ENCODE data around the gene CSGALNACT2. TPM values are rescaled to one million over a fixed set of nuclear protein-coding genes. Genes with fewer than 3 reads are reported as not detected.
A peak's percentile ranks its signal among the peaks of the same experiment; 100 is the strongest.

Gene CSGALNACT2
- total RNA-seq, 1 donor from 2014 or later = 6.6 TPM

DNA sequence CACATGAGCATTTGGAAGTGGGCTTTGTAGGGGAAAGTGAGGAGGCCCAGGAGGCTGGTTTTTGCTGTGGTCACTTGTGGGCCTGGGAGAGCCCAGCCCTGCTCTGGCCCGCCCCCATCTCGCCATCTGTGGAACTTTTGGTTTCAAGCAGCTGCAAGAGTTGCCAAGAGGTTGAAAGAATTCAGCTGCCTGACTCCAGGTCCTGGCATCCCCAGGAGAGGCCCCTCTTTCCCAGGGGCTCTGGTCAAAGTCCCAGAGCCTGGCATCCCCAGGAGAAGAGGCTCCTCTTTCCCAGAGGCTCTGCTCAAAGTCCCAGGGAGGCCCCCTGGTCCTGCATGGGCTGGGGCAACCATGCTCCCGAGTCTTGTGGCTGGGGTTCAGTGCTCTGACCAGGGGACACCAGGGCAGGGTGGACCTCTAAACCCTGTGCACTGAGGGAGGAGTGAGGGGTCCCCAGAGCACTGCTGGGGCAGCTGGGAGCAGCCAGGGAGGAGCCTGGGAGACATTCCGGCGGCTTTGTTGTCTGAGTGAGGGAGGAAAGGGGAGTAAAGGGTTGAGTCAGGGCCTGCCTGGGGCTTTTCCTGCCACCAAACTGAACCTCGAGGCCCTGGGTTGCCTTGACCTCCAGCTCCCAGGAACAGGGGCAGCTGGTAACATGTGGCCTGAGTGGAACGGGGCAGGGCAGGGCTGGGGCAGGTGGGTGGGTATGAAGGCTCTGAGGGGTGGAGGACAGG lies 27.7 kb upstream of the CSGALNACT2 start:
- DNase-seq (peak; percentile 65), ATAC-seq (ENCODE audit: poor library complexity) (no peak)
- intact Hi-C loops (cut with DNase I) = no loop called here

DNA sequence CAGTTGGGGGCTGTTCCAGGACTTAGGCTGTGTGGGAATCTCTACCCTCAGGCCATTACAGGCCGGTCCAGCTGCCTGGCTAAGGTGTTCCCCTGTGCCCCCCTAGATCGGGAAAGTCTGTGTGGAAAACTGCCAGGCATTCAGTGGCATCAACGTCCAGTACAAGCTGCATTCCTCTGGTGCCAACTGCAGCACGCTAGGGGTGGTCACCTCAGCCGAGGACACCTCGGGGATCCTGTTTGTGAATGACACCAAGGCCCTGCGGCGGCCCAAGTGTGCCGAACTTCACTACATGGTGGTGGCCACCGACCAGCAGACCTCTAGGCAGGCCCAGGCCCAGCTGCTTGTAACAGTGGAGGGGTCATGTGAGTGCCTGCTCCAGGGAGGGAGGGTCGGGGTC lies 27.1 kb upstream of the CSGALNACT2 start:
- intact Hi-C loops (cut with DNase I) = no loop called here
- ATAC-seq (ENCODE audit: poor library complexity) = no peak
- no peak for DNase-seq

DNA sequence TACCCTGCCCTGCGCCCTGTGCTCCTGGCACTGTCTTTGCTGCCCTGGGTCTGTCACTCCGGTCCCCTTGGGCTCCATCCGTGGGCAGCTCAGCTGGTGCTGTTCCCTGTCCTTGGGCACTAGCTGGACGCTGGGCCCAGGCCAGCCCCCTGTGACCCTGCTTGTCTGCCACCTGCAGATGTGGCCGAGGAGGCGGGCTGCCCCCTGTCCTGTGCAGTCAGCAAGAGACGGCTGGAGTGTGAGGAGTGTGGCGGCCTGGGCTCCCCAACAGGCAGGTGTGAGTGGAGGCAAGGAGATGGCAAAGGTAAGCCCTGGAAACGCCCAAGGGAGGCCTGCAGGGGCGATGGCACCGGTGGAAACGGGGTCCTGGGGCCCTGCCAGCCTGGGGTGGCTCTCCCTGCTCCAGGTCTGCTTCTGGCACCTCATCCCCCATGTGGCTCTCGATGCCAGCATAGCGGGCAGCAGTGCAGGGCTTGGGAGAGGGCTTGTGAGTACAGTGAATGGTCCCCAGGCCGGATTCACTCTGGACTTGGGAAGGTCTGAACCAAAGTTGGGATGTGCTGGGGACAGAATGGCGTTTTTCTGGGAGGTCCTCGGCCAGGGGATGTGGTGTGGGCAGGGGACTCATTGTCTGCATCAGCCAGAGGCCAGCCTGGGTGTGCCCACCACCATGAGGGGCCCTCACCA lies 26.2 kb upstream of the CSGALNACT2 start:
- ATAC-seq (ENCODE audit: poor library complexity) (no peak), DNase-seq (no peak)
- intact Hi-C loops (cut with DNase I) = no loop called here

DNA sequence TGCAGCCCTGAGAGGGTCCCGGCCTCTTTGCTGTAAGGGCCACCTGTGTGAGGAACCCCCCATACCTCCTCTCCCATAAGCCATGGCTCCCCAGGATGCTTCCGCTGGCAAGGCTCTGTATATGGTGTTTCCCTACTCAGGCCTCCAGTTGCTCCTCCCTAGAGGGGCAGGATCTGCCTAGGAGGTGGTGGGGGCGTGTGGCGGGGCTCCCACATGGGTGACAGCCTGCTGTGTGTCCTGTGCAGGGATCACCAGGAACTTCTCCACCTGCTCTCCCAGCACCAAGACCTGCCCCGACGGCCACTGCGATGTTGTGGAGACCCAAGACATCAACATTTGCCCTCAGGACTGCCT lies 25.7 kb upstream of the CSGALNACT2 start:
- DNase-seq (no peak), ATAC-seq (ENCODE audit: poor library complexity) (no peak)
- intact Hi-C loops (cut with DNase I) = no loop called here

DNA sequence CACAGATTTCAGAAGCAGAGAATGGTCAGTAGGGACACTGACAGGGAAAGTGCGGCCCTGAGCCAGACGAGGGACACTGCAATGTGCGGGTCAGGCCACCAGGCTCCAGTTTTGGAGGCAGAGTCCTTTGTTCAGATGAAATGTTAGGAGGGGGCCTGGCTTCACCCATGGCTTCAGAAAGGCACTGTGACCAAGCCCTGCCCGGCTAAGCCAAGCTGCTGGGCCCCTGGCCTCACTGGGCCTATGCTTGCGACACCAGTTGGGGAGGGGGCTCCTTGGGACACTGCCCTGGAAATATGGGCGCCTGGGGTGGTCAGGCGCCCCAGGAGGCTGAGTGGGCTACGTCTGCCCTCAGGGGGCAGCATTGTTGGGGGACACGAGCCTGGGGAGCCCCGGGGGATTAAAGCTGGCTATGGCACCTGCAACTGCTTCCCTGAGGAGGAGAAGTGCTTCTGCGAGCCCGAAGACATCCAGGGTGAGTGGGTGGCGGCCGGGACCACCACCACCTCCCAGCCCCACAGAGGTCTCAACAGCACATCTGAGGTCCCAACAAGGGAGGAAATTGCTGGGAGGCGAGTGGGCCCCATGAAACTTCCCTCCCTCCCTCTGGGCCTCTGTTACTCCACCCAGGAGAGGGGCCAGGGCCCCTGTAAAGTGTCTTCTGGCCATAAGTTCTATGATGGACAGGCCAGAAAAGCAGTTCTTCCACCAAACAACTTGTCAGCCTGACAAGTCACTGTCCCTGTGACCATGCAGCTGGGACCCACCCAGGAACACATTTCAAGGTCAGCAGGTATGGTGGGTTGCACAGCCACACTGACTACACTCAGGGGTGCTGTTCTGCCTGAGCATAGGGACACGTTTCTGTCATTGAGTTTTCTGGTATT lies 24.8 kb upstream of the CSGALNACT2 start:
- ATAC-seq (ENCODE audit: poor library complexity) (no peak), DNase-seq (no peak)
- intact Hi-C loops (cut with DNase I) = no loop called here

DNA sequence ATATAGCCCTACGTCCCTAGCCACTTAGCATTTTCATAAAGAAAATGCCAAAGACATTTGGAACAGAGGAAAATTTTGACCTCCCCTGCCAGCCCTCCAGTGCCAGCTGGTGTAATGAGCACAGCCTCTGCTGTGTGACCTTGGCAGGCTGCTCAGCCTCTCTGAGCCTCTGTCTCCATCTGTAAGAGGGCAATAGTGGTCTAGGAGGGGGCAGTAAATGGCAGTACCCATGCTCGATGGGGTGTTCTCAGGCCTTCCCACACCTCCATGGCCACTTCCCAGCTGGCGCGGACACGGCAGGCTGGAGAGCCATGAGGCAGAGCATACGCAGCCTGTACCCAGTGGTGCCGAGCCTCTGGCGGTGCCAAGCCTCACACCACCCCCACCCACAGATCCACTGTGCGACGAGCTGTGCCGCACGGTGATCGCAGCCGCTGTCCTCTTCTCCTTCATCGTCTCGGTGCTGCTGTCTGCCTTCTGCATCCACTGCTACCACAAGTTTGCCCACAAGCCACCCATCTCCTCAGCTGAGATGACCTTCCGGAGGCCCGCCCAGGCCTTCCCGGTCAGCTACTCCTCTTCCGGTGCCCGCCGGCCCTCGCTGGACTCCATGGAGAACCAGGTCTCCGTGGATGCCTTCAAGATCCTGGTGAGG lies 24.0 kb upstream of the CSGALNACT2 start:
- ATAC-seq (ENCODE audit: poor library complexity) = no peak

DNA sequence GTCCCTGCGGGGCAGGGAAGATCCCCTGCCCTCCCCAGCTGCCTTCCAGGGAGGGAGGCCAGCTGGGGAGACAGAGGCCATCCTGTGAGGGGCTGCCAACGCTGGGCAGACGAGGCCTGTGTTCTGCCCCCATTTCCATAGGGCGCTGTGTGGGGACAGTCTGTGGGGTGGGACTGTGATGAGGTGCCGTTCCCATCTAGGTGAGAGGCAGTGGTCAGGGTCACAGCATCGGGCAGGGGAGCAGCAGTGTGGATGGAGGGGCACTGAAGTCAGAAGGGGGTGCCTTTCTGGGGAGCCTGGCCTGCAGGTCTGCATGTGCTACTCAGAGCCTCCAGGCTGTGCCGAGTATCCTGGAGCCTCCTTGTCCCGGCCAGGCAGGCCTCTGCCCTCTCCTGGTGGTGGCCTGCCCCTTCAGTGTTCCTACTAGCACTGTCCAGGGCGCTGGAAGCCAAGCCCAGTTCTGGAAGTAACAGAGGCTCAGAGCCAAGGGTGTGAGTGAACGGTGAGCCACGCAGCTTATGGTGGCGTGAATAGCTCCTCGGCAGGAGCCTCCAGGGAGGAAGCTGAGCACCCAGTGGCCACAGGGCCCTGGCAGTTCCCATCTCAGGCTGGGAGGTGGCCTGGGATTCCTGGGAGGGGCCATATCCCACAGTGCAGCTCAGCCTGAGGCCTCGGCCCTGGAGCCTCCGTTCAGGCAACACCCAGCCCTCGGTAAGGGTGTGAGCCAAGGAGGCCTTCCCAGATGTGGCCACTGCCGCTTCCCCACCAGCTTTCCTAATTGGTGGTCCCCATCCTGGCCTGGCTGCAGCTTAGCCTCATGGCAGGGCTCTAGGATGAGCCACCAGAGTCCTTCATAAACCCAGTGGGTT lies 23.3 kb upstream of the CSGALNACT2 start:
- ATAC-seq (ENCODE audit: poor library complexity) = no peak
- DNase-seq = no peak
- intact Hi-C loops (cut with DNase I) = no loop called here

More for the DNA sequence above, 24.0 kb upstream of the CSGALNACT2 start:
- intact Hi-C loops (cut with DNase I) = no loop called here
- no peak for DNase-seq

DNA sequence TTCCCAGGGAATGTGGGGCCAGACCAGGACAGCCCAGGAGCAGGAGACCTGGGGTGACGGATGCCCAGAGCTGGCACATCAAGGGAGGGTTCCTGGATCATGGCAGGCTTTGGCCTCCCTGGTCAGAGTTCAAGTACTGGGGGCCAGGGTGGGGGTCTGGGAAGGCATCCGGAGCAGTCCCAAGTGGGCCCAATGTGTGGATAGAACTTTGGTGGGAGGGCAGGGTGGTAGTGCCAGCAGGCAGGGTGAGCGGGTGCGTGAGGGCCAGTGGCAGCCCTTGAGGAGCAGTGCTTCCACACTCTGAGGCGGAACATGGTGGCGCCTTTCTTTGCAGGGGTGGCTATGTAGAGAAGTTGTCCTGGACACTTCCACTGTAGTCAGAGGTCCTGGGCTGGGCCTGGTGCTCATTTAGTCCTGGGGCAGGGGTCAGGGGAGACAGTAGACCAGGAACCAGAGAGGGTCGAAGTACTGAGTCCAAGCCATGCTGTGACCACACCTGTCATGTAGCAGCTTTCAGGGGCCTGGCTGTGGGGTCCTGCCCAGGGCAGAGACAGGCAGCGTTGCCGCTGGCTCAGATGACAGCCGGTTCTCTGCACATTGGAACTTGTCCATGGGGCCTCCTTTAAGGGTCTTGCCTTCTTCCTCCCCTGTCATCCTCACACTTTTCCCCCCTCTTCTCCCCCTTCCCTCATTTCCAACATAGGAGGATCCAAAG lies 22.2 kb upstream of the CSGALNACT2 start:
- intact Hi-C loops (cut with DNase I) = no loop called here
- ATAC-seq (ENCODE audit: poor library complexity) = no peak
- no peak for DNase-seq

DNA sequence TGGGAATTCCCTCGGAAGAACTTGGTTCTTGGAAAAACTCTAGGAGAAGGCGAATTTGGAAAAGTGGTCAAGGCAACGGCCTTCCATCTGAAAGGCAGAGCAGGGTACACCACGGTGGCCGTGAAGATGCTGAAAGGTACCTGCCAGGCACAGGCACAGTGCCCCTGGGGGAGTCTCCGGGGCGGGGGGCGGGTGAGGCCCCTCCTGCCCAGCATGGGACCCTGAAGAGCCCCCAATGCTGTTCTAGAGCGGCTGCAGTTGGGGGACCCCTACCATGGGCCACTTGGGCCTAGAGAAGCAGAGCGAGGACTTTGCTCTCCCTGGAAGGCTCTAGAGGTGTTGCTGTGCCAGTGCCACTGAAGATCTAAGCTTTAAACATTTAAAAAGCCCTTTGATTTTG lies 21.6 kb upstream of the CSGALNACT2 start:
- no peak for ATAC-seq (ENCODE audit: poor library complexity)
- no peak for DNase-seq
- intact Hi-C loops (cut with DNase I) = no loop called here

DNA sequence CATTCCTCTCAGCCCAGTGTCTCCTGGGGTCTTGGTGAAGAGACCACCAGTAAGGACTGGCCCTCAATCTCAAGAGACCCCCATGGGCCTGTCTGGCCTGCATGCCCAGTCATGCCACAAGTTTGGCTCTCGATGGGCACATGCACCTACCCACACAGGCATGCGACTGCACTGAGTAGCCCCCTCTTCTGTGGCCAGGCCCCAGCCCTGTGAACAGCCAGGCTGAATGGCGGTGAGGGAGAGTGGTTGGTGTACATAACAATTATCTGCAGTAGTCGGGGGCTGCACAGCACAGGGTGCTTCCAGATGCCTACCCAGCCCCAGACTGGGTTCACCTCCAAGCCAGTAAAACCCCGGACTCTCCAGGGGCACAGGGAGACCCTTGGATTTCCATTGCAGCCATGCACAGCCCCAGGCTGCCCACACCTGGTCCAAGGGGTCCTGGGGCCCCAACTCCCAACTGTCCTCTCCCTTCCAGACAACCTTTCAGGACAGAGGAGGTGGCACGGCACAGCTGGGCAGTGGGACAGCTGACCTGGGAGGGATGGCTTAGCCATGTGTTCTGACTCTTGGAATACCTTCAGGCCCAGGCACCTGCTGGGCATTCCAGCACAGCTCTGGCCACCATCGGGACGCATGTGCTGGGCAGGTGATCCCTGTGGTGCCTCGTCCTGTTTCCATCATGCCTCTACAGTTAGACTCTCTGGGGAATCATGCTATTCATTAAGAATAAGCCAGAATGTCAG lies 21.0 kb upstream of the CSGALNACT2 start:
- DNase-seq = no peak

DNA sequence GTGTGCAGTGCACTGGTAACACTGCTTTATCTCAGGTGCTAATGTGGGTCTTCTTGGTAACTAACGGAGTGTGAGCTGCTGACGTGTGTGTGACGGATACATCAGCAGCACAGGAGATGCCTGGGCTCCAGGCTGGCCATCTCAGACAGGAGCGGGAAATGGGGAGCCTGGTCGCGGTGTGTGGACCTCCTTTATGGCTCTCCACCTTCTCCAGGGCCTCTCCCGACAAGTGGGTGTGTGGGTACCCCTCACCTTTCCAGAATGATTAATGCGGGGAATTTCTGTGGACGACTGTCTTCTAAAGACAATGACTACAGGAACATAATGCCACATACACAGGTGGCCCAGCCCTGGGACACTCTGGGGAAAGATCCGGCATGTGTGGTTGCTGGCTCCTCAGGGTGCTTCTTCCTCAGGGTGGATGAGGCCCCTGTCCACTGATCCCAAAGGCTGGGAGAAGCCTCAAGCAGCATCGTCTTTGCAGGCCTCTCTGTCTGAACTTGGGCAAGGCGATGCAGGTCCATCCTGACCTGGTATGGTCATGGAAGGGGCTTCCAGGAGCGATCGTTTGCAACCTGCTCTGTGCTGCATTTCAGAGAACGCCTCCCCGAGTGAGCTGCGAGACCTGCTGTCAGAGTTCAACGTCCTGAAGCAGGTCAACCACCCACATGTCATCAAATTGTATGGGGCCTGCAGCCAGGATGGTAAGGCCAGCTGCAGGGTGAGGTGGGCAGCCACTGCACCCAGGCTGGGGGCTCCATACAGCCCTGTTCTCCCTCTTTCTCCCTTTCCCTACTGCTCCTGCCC lies 20.3 kb upstream of the CSGALNACT2 start:
- intact Hi-C loops (cut with DNase I) = no loop called here
- no peak for DNase-seq
- ATAC-seq (ENCODE audit: poor library complexity) = no peak

More for the DNA sequence above, 21.0 kb upstream of the CSGALNACT2 start:
- intact Hi-C loops (cut with DNase I) = no loop called here
- no peak for ATAC-seq (ENCODE audit: poor library complexity)

DNA sequence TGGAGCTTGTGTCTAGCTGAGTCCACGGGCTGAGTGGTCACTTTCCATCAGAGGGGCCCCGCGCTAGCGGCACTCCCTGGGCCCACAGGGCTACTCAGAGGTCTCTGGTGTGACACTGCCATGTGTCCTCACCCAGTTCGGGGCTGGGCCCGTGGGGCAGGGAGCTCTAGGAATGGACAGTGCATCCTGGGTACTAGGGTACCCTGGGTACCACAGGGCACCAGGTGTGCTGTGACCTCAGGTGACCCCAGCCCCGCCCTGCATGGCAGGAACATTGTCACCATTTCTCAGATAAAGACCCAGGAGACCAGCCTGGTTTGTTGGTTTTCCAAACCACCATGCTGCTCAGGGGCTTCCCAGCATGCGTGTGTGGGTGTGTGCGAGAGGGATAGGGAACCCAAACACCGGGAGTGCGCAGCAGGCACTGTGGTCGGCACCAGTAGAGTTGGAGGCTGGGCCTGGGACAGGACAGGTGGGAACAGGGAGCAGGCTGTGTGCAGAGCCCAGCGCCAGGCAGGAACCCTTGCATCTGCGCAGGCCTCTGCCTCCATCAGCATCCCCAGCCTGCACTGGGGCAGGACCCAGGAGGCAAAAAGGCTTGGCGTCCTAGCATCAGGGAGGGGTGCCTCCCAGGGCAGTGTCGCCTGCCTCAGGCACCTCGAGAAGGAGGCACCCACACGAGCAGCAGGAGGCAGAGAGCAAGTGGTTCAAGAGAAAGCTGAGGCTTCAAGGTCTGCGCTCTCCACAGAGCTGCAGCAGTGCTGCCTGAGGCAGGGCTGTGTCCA lies 19.4 kb upstream of the CSGALNACT2 start:
- no peak for ATAC-seq (ENCODE audit: poor library complexity)
- no peak for DNase-seq
- intact Hi-C loops (cut with DNase I) = no loop called here

DNA sequence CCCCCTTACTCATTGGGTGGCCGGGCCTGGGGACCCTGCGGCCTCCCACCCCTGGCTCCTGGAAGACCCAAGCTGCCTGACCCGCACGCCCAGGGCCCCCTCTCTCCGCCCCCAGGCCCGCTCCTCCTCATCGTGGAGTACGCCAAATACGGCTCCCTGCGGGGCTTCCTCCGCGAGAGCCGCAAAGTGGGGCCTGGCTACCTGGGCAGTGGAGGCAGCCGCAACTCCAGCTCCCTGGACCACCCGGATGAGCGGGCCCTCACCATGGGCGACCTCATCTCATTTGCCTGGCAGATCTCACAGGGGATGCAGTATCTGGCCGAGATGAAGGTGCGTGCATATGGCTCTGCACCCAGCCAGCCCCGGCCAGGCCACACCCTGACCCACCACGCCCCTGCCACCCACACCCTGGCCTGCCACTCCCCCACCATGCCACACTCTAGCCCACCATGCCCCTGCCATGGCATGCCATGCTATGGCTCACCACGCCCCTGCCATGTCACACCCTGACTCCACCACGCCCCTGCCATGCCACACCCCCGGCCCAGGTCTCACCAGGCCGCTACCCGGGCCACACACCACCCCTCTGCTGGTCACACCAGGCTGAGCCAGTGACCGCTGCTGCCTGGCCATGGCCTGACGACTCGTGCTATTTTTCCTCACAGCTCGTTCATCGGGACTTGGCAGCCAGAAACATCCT lies 18.7 kb upstream of the CSGALNACT2 start:
- DNase-seq (no peak), ATAC-seq (ENCODE audit: poor library complexity) (no peak)
- intact Hi-C loops (cut with DNase I) = no loop called here

DNA sequence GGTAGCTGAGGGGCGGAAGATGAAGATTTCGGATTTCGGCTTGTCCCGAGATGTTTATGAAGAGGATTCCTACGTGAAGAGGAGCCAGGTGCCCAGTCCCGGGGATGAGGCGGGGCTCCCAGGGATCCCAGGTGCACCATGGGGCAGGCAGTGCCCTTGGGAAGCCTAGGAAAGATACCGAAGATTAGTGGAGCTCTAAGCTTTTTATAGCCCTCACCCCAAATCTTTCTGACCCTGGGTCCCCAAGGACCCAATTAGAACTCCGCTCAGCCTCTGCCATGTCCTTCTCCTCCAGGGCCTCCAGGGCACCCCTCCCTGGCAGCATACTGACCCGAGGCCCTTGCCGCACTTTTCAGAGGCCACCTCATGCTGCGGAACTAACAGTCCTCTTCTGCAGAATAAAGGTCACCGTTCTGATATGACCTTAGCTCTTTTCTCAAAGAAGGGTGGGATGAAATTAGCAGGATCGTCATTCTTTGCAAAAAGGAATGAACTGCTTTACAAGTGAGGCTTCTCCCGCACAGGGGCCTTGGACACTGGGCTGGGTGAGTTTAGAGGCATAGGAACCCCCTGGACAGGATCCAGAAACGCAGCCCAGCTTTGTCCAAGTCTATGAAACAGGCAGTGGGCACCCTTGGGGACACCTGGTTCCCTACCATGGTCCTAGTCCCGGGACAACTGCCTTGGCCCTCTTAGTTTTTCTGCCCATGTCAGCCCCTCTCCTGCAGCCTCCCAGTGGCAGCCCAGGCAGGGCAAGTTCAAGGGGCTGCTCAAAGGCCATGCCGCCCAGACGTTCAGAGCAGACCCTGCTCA lies 17.9 kb upstream of the CSGALNACT2 start:
- intact Hi-C loops (cut with DNase I) = no loop called here
- DNase-seq (no peak), ATAC-seq (ENCODE audit: poor library complexity) (no peak)
